Endothelial cell of umbilical vein (primary cell): ENCODE results near the gene CCDC85C. TPM values are rescaled to one million over a fixed set of nuclear protein-coding genes. Genes with fewer than 3 reads are reported as not detected.

Experiments
- BruUV-seq: library from RNA; stranded (reverse); fragments of 400-500 nt; replicated peaks from 2 replicates; lab custom pipeline; 2021; lab: Mats Ljungman, UMichigan
- CTCF ChIA-PET: fragments of 300-600, 350-600 bp; sonication (Branson Sonifier 250); formaldehyde crosslinking; loops from one replicate; lab custom pipeline; 2021; ENCODE audit warnings: antibody characterized with exemption, inconsistent platforms; lab: Charles Lee
- POLR2A ChIA-PET: fragments of 300-600, 350-600 bp; sonication (Branson Sonifier 250); formaldehyde crosslinking; loops from one replicate; lab custom pipeline; 2021; ENCODE audit warnings: antibody characterized with exemption, inconsistent platforms; lab: Charles Lee
- DNase-seq: peaks from one replicate; pipeline ENCODE4 v3.0.0-alpha.2; 2011; ENCODE audit warnings: low read depth, low spot score
- FAIRE-seq: peaks from 2 replicates; lab custom pipeline; 2011; peaks lifted over from hg19 to GRCh38; lab: Jason Lieb, UNC
- H2AFZ ChIP-seq: 2 replicates; pipeline ENCODE4 v1.6.0; 2012; ENCODE audit warnings: low read depth, low read length, control low read depth, inconsistent platforms
- H3K27ac ChIP-seq: 2 replicates; pipeline ENCODE4 v1.5.1; 2011; ENCODE audit warnings: low read depth, mild to moderate bottlenecking, control low read depth, low read length, moderate library complexity; ENCODE audit not compliant: insufficient read depth
- H3K27me3 ChIP-seq, 2 experiments: 2 replicates each; pipeline versions ENCODE4 v1.6.0 to v1.6.1; 2011; ENCODE audit warnings: low read length in 2 of 2, mixed read lengths in 1 of 2; ENCODE audit not compliant: control insufficient read depth in 2 of 2, insufficient read depth in 2 of 2
- H3K36me3 ChIP-seq, 2 experiments: 2 replicates in 1 of 2; 3 replicates in 1 of 2; pipeline ENCODE4 v1.5.1; 2011; ENCODE audit warnings: low read length in 2 of 2, mild to moderate bottlenecking in 1 of 2, moderate library complexity in 1 of 2; ENCODE audit not compliant: control insufficient read depth in 2 of 2, insufficient read depth in 2 of 2; ENCODE audit errors: extremely low read depth in 1 of 2
- H3K4me1 ChIP-seq: 3 replicates; pipeline ENCODE4 v1.5.1; 2011; ENCODE audit warnings: mild to moderate bottlenecking, low read length; ENCODE audit not compliant: control insufficient read depth, insufficient read depth; ENCODE audit errors: extremely low read depth
- H3K4me2 ChIP-seq: 2 replicates; pipeline ENCODE4 v1.6.1; 2011; ENCODE audit warnings: low read length, control low read depth, mixed read lengths; ENCODE audit not compliant: insufficient read depth
- H3K4me3 ChIP-seq, 3 experiments: fragments of 200-600 bp in 1 of 3; sonication (generic), shearing (Covaris generic) in 1 of 3; replicated peaks in 1 of 3; 2 replicates each; pipeline ENCODE4 v1.5.1; 2011 to 2016; ENCODE audit warnings: control low read depth in 3 of 3, low read length in 3 of 3, mild to moderate bottlenecking in 2 of 3, inconsistent platforms in 1 of 3, low read depth in 1 of 3, moderate library complexity in 1 of 3; ENCODE audit not compliant: insufficient read depth in 1 of 3
- H3K79me2 ChIP-seq: 2 replicates; pipeline ENCODE4 v1.6.0; 2012; ENCODE audit warnings: low read length, inconsistent platforms; ENCODE audit not compliant: control insufficient read depth, insufficient read depth
- H3K9ac ChIP-seq: replicated peaks from 2 replicates; pipeline ENCODE3; 2011; ENCODE audit warnings: low read length, control low read depth; ENCODE audit not compliant: insufficient read depth; ENCODE audit errors: extremely low read depth
- H3K9me1 ChIP-seq: replicated peaks from 3 replicates; pipeline ENCODE4 v1.6.0; 2011; ENCODE audit warnings: mild to moderate bottlenecking, low read length; ENCODE audit not compliant: control insufficient read depth, insufficient read depth; ENCODE audit errors: extremely low read depth
- H3K9me3 ChIP-seq: replicated peaks from 2 replicates; pipeline ENCODE4 v1.5.1; 2012; ENCODE audit warnings: low read length, inconsistent platforms; ENCODE audit not compliant: control insufficient read depth, insufficient read depth
- H4K20me1 ChIP-seq: replicated peaks from 2 replicates; pipeline ENCODE3; 2011; ENCODE audit warnings: mild to moderate bottlenecking, low read length; ENCODE audit not compliant: control insufficient read depth, insufficient read depth; ENCODE audit errors: extremely low read depth
- CTCF ChIP-seq, 2 donors: IDR thresholded peaks; 1 replicate in 1 of 2; 2 replicates in 1 of 2; pipeline ENCODE4 v1.5.1; 2011; ENCODE audit warnings: low read length in 2 of 2, mild to moderate bottlenecking in 2 of 2, moderate library complexity in 2 of 2, control low read depth in 1 of 2, inconsistent platforms in 1 of 2, low read depth in 1 of 2; ENCODE audit not compliant: insufficient read depth in 1 of 2; ENCODE audit errors: extremely low read depth in 1 of 2
- EZH2 ChIP-seq: IDR thresholded peaks from 2 replicates; pipeline ENCODE4 v1.6.1; 2012; ENCODE audit warnings: borderline replicate concordance, low read depth, mild to moderate bottlenecking, moderate library complexity, low read length, inconsistent platforms; ENCODE audit not compliant: severe bottlenecking
- FOS ChIP-seq: IDR thresholded peaks from 2 replicates; pipeline ENCODE4 v1.6.1; 2011; ENCODE audit warnings: mild to moderate bottlenecking, low read length, moderate library complexity, borderline replicate concordance; ENCODE audit not compliant: insufficient read depth
- GATA2 ChIP-seq: IDR thresholded peaks from 2 replicates; pipeline ENCODE4 v1.7.0; 2011; ENCODE audit warnings: low read depth, mild to moderate bottlenecking, moderate library complexity, mixed read lengths, low read length; ENCODE audit not compliant: insufficient read length, insufficient read depth
- JUN ChIP-seq: IDR thresholded peaks from 2 replicates; pipeline ENCODE4 v1.6.1; 2011; ENCODE audit warnings: borderline replicate concordance, low read depth; ENCODE audit not compliant: insufficient read length, insufficient read depth
- MAX ChIP-seq: IDR thresholded peaks from 2 replicates; pipeline ENCODE4 v1.6.1; 2011; ENCODE audit not compliant: insufficient read depth, insufficient read length
- MYC ChIP-seq: IDR thresholded peaks from one replicate; pipeline ENCODE4 v1.6.1; 2011; ENCODE audit warnings: mild to moderate bottlenecking, low read depth, low read length
- POLR2A ChIP-seq: IDR thresholded peaks from 2 replicates; pipeline ENCODE4 v1.6.1; 2012; ENCODE audit warnings: low read depth, mild to moderate bottlenecking, control low read depth, low read length
- POLR2AphosphoS5 ChIP-seq: IDR thresholded peaks from 2 replicates; pipeline ENCODE4 v1.6.1; 2012; ENCODE audit warnings: low read depth, mild to moderate bottlenecking, control low read depth, low read length, moderate library complexity; ENCODE audit not compliant: insufficient read depth
- dilution Hi-C: fragments of 300-500 bp; cut with MboI; formaldehyde crosslinking; loops from one replicate; pipeline ENCODE4 v1.15.0; 2019; ENCODE audit warnings: low sequenced_read_pairs; ENCODE audit not compliant: extremely low pct_ligation_motif_present
- intact Hi-C: fragments of 100-400 bp; cut with micrococcal nuclease; formaldehyde crosslinking; loops from one replicate; pipeline ENCODE4 v1.10.0; 2022
- polyA plus RNA-seq, 4 experiments: library from polyadenylated mRNA; depleted of rRNA in 3 of 4; stranded (reverse) in 3 of 4; unstranded in 1 of 4; fragments of >200 nt; gene quantifications; 2 replicates each; pipeline versions ENCODE4 v1.2.1 to v1.2.3, GENCODE V29; 2011 to 2012; ENCODE audit warnings: missing spikeins in 1 of 4
- total RNA-seq: library from RNA; stranded (reverse); gene quantifications from 2 replicates; pipeline ENCODE4 v1.2.3, GENCODE V29; 2021

CCDC85C gene
- total and polyA plus RNA-seq, 2 donors (not counting 3 experiments of a cell fraction or from before 2014, with no cell fraction given) = 7.5 to 17.8 TPM

- BruUV-seq = no TSS peak
- Histone ChIP-seq H3K4me1 (peaks cover 22% of the 10 kb centered on the region), H4K20me1 (no peaks in the 10 kb centered on the region), H3K36me3 (peaks cover 27 to 36% of the 10 kb centered on the region in 2 experiments), H3K9ac (no peak overlapping the region), H2AFZ (no peak overlapping the region), H3K9me3 (no peaks in the 10 kb centered on the region), H3K9me1 (no peaks in the 10 kb centered on the region), H3K4me2 (peak overlapping the region; percentile 18), H3K4me3 (no peak overlapping the region), H3K27me3 (no peaks in the 10 kb centered on the region), H3K79me2 (no peaks in the 10 kb centered on the region), H3K27ac (no peak overlapping the region)
- dilution Hi-C loops = no loop called here
- FAIRE-seq = peak; percentile 82
- ChIA-PET POLR2A (no interaction called here), CTCF (interaction anchor here (1.6 kb wide), 1 partner anchor 117 kb away, joined by 4 read pairs; no protein-coding TSS in a partner anchor)
- peak; percentile 50 for DNase-seq
- intact Hi-C loops = no loop called here
- TF ChIP-seq POLR2AphosphoS5 (peak; percentile 48), MAX (no peak)
Observed at GRCh38 chr14:99506276-99506675, 97.7 kb downstream of the CCDC85C start.

GRCh38 chr14:99505089-99505488 lies 98.9 kb downstream of the CCDC85C start:
- ChIA-PET CTCF (interaction anchor here (1.6 kb wide), 1 partner anchor 116 kb away, joined by 4 read pairs; no protein-coding TSS in a partner anchor), POLR2A (no interaction called here)
- Histone ChIP-seq H3K4me2 (no peak overlapping the region), H3K4me1 (peaks cover 22% of the 10 kb centered on the region), H3K27ac (no peak overlapping the region), H3K9me1 (no peaks in the 10 kb centered on the region), H3K9ac (no peak overlapping the region), H3K4me3 (no peak overlapping the region), H3K36me3 (peaks cover 30 to 36% of the 10 kb centered on the region in 2 experiments), H3K9me3 (no peaks in the 10 kb centered on the region), H3K79me2 (no peaks in the 10 kb centered on the region), H3K27me3 (no peaks in the 10 kb centered on the region), H4K20me1 (no peaks in the 10 kb centered on the region), H2AFZ (no peak overlapping the region)
- FAIRE-seq (peak; percentile 60), DNase-seq (peak; percentile 28)
- intact Hi-C loops = no loop called here
- TF ChIP-seq POLR2A (no peak), EZH2 (no peak), MYC (no peak), CTCF (IDR thresholded peaks at IDR 0.05; ENCODE audit: extremely low read depth in 1 of 2, insufficient read depth in 1 of 2, low read depth in 1 of 2, low read length in 2 of 2) (no peak), MAX (no peak), GATA2 (no peak), JUN (no peak), POLR2AphosphoS5 (no peak), FOS (no peak)
- dilution Hi-C loops = no loop called here
- no TSS peak for BruUV-seq
